GM21381 (cell line): Measurements from ENCODE around the gene AARS2.
A peak's percentile ranks its signal among the peaks of the same experiment; 100 is the strongest.

Experiments used
- ATAC-seq: cut with Tn5 transposase; IDR thresholded peaks from one replicate; pipeline ENCODE4 v1.9.1; 2021; ENCODE audit warnings: mild to moderate bottlenecking, moderate library complexity; ENCODE audit not compliant: unreplicated experiment

AARS2 gene

DNA sequence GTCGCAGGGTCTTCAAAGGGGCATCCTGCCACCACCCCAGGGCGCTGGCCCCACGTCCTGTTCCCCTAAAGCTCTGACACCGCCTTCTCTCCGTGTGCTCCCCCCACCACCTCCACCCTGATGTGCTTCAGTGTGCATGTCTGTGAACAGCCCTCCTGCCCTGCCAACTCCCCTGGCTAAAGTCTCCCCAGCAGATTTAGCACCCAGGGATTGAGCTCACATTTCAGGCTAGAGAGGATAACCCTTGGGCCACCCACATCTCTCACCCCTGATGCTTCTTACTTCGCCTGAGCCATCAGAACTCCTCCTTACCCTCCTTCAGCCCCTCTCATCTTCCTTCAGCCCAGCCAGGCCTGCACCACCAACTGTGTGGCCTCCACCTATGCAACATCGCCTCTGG lies 35.4 kb downstream of the AARS2 start:
- ATAC-seq: no peak

DNA sequence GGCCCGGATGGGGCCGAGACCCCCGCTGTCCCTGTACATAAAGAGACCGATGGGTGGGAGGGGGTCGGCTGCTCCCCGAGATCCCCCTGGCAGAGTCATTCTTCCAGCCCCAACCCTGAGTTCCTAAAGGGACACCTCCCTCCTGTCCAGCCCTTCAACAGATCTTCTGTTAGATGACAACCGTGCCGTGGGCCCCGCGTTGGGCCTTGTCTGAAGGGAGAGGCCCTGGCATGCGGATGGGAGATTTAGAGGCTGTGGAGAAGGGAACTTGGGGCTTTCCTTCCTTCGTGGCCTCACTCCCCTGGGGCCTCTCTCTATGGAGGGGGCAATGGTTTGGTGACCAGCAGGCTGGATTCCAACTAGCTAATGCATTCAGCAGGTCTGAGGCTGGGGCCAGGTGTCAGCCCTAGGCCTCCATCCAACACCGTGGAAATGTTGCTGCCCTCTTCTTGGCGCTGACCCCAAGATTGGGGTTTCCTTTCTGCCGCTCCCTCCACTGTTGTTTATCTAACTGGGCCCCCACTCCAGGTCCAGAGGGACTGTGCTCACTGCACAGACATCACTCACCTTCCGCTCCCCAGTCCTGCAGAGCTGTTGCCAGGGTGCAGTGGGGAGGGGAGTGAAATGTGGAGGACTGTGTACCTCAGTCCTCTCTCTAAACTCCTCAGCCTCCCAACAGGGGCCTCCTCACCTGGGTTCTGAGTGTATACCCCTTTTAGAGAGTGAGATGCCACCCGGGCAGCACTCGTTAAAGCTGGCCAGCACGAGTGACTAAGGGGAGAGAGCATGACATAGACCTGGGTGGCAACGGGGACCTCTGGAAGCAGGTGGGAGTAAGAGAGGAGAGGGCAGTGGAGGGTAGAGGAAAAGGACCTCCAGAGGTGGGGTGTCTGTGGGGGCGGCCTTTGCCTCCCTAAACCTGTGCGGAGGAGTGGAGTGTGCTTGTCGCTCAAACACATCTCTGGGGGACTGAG lies 36.2 kb downstream of the AARS2 start:
- ATAC-seq: no peak

GRCh38 chr6:44275749-44276648 lies 37.1 kb downstream of the AARS2 start:
- no peak for ATAC-seq

GRCh38 chr6:44275271-44275748 lies 37.8 kb downstream of the AARS2 start:
- ATAC-seq: no peak

DNA sequence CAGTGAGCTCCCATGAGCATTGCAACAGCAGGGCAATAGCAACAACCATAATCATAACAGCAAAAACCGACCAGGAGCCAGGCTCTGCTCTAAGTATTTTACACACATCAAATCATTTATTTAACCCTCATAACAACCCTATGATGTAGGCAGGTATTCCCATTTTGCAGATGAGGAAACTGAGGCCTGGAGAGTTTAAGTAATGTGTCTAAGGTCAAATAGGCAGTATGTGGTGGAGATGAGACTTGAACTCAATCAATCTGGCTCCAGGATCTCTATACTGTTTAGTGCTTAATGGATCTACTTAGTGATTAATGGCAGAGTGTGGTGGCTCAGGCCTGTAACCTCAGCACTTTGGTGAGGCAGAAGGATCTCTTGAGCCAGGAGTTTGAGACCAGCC lies 39.5 kb downstream of the AARS2 start:
- ATAC-seq: no peak

DNA sequence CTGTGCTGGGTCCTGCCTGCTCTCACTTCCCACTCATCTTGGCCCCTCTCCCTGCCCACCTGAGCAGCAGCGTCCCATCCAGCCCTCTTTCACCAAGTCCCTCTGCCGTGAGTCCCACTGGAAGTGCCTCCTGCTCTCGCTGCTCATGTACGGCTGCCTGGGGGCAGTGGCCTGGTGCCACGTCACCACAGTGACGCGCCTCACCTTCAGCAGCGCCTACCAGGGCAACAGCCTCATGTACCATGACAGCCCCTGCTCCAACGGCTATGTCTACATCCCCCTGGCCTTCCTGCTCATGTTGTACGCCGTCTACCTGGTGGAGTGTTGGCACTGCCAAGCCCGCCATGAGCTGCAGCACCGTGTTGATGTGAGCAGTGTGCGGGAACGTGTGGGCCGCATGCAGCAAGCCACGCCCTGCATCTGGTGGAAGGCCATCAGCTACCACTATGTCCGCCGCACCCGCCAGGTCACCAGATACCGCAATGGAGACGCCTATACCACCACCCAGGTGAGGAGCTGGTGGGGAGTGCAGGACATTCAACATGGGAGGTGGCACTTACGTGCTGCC lies 40.1 kb downstream of the AARS2 start:
- no peak for ATAC-seq

GRCh38 chr6:44272529-44272928 lies 40.6 kb downstream of the AARS2 start:
- ATAC-seq: no peak

- ATAC-seq: no peak
These were observed 41.2 kb downstream of the AARS2 start for GRCh38 chr6:44271914-44272313.

DNA sequence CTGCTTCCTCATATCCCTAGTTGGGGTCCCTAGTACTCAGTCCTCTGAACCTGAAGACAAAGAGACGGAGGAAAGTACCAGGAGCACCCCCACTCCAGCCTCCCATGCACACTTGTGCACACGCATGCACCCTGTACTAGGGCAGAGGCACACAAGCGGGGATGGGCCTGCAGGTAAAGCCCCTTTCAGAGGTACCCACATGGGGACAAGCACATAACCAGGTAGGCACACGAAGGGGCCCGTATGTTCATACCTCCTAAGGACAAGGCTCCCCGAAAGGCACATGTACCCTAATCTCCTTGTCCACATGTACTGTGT lies 41.8 kb downstream of the AARS2 start:
- no peak for ATAC-seq

DNA sequence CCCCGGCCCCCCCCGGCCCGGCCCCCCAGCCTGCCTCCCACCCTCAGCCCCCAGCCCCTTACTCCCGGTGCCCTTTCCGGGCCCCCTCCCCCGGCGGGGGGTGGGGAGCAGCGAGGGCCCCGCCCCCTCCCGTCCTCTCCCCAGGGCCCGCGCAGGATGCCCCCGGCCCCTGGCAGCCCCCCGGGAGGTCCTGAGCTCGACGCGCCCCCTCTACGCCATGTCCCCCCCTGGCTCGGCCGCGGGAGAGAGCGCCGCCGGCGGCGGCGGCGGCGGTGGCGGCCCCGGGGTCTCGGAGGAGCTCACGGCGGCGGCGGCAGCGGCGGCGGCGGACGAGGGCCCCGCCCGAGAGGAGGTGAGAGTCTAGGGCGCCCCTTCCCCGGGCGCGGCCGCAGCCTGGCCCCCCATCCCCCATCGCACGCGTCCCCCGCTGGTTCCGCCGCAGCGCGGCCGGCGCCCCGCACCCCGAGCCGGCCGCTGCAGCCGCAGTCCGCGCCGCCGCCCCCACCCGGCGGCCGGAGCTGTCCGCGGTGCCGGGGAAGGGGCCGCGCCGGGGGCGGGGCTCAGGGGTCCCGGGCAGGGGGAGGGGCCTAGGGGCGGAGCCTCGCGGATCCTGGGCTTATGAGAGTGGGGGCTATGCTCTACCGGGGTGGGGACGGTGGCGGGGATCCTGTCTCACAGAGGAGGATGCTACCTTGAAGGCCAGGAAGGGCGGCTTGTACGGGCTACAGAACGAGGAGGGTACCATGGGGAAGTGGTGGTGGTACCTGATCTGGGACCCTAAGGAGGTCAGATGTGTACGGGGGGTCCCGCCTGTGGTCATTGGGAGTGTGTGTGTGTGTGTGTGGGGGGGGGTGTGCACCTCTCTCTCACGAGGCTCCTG lies 42.4 kb downstream of the AARS2 start:
- no peak for ATAC-seq

- no peak for ATAC-seq
These were observed 43.1 kb downstream of the AARS2 start, which contains the start of gene TMEM151B for GRCh38 chr6:44269921-44270525. Gene TMEM151B (plus strand): TSS chr6:44270450. CDS start chr6:44270743, 293 bp downstream.

- no peak for ATAC-seq
These were observed 43.8 kb downstream of the AARS2 start for GRCh38 chr6:44269178-44269920.

DNA sequence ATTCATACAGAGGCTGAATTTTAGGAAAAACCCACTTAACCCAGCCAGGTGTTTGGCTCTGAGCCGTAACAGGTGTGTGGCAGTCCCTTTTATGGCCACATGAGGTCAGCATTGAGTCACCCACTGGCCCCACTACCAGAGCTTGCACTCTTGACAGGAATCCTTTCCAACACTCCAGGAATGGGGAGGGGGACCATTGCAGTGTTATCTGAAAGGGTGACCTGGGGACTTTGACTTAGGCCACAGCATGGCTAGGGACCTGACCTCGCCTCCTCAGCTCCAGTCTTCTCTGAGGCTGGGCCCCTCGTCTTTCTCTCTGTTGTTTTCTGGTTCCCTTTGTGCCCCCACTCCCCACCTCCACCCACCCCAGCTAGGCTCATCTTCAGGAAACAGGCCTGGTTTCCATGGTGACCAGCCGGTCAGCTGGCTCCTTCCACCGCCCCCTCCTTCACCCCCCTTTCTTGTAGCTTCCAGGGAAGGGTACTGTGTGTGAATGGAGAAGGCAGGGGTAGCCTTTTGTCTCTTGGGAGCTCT lies 45.0 kb downstream of the AARS2 start:
- no peak for ATAC-seq

DNA sequence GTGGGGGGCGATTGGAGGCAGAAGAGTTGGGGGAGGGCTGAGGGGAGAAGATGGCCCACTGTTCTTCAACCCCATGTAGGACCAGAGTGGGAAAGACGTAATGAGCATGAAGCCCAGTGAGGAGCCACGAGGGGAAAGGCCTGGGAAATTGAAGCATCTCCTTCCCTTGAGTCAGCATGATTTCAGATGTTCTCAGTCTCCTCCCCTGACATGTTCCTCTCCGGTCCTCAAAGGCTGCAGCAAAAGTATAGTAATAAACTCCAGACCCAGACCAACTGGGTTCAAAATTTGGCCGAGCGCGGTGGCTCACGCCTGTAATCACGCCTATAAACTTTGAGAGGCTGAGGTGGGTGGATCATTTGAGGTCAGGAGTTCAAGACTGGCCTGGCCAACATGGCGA lies 45.9 kb downstream of the AARS2 start:
- ATAC-seq: no peak

DNA sequence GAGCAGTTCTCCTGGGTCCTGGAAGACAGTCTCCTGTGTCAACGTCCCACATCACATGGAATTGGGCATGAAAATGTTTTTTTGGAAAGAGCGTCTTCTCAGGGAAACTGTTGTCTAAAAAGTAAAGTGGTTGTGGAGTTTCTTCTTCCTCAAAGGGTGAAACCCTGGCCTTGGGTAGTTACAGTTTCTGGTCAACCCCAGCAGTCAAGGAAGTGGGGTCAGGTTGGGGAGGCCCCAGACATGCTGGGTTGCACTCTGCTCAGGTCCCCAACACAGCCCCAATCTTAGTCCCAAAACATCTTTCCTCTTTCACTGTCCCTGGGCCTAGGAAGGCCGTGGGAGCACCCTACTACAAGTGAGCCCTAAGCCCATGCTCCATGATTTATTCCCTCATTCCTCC lies 46.8 kb downstream of the AARS2 start:
- peak; percentile 34 for ATAC-seq

- no peak for ATAC-seq
These were observed 47.4 kb downstream of the AARS2 start for GRCh38 chr6:44265722-44266233.

- peak; percentile 42 for ATAC-seq
These were observed 48.0 kb downstream of the AARS2 start, which contains the start of gene NFKBIE for GRCh38 chr6:44265007-44265721. Gene NFKBIE (minus strand): TSS chr6:44265551. CDS start chr6:44265346, 205 bp downstream.
